DMS53 (cell line): Measurements from ENCODE around the gene ARNT2.
A peak's percentile ranks its signal among the peaks of the same experiment; 100 is the strongest.

Experiments
- DNase-seq: peaks from one replicate; lab custom pipeline; 2025; lab: John Stamatoyannopoulos, UW

ARNT2 gene

DNA sequence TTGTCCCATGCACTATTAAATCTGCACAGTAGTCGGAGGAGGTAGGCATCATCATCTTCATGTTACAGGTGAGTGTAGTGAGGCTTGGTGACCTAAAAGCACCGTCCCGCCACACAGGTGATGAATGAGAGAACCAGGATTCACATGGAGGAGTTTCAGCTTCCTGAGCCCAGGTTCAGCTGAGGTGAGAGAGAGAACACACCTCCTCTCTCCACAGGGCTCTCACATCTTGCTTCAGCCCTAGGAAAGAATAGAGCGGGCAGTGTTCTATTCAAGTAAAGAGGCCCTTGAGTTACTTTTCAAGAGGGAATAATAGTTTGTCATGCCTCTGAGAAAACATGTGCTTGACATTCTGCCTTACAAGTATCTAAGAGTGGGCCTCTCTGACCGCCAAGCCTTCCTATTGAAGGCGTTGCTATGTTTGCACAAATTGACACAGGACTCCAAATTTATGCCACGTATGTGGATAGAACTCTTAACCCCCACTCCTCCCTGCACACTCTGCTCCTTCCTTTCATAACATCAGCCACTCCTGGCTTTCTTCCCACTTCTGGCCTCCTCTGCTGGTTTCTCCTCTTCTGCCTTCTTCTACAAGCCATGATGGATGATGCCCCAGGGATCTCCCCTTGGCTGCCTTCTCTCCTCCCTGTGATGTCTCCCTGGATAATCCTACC, 152.6 kb downstream of the ARNT2 start:
- DNase-seq: peak; percentile 22

- DNase-seq: no peak
Observed at GRCh38 chr15:80557441-80558234, 153.5 kb downstream of the ARNT2 start.

- no peak for DNase-seq
Observed at GRCh38 chr15:80558631-80559319, 154.6 kb downstream of the ARNT2 start.

- DNase-seq: no peak
Observed at GRCh38 chr15:80559320-80559693, 155.1 kb downstream of the ARNT2 start.

GRCh38 chr15:80559761-80560160, 155.6 kb downstream of the ARNT2 start:
- no peak for DNase-seq

DNA sequence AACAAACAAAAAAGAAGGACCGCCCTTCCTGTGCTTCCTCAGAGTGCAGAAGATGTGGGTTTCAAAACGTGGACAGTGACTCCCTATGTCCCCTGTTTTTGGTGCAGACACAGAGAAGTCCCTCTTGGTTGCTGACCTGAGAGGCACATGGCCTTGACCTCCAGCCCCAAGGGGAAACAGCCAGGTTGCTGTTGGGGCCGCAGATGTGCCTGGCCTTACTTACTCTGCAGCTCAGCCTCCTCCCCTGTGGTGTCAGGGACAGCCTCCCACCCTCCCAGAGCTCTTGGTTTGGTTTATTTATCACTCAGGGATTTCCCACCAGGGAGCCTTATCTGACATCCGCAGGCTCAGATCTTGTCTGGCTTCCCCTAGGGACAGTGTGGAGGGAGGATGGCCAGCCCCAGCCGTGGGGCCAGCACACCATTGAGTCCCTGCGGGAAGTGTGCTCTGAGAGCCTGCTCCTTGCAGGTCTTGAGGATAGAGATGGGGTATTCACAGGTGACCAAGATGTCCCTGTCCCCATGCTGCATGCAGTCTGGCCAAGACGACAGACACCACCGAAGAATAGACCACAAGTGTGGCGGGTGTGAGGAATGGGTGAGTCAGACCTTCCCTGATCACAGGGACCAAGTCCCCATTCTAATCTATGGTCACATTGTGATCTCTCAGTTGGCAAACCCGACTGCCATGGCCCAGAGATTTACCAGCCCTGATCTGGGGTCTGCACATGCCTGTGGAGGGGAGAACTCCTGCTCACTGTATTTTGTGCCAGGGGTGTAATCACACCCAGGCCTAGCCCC, 156.6 kb downstream of the ARNT2 start:
- no peak for DNase-seq

GRCh38 chr15:80561500-80561899, 157.3 kb downstream of the ARNT2 start:
- no peak for DNase-seq

DNA sequence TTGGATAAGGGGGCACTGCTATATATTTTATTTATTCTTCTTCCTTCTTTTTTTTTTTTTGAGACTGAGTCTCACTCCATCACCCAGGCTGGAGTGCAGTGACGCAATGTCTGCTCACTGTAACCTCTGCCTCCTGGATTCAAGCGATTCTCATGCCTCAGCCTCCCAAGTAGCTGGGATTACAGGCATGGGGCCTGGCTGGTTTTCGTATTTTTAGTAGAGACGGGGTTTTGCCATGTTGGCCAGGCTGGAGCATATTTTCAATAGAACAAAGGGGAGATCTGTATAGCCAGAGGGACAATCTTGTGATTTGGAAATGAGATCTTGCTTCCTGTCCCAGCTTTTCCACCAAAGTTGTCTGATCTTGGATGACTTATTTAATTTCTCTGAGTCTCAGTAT, 157.9 kb downstream of the ARNT2 start:
- no peak for DNase-seq

DNA sequence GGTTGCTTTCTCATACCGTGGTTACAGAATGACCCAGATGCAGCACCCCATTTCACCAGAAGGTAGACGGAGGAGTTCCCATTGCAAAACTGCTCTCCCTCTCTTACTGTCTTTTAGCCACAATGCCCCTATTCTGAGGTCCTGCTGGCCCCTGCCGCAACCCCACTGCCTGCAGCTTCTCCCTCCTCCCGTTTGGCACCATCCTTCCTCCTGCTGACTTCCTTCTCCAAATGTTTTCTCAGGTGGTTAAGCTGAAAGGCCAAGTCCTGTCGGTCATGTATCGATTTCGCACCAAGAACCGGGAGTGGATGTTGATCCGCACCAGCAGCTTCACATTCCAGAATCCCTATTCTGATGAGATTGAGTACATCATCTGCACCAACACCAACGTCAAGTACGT, 158.7 kb downstream of the ARNT2 start:
- no peak for DNase-seq

DNA sequence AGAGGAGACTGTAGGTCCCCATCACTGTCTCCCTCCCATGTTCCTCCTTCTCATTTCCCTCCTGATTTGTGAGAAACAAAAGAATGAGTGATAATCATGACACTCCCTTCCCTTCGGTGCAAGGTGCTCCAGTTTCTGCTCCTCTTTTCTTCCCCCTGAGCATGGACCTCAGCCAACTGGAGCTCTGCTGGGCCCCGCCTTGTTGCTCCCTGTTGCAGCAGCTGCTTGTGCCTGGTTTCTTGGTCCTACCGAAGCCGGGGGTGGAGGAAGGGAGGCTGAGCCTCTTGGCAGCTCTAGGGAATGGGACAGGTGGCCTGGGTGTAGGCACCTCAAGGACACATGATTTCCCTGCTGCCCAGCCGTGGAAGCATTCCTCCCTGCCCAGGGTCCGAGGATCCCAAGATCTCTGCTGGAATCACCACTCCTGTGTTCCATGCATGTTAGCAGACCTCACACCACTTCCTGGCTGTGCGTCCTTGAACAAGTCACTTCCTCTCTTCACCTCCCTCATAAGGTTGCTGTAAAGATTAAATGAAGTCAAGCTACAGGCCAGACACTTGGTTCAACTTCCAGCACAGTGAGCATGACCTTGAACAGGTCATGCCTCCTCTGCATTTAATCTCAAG, 159.3 kb downstream of the ARNT2 start:
- no peak for DNase-seq

DNA sequence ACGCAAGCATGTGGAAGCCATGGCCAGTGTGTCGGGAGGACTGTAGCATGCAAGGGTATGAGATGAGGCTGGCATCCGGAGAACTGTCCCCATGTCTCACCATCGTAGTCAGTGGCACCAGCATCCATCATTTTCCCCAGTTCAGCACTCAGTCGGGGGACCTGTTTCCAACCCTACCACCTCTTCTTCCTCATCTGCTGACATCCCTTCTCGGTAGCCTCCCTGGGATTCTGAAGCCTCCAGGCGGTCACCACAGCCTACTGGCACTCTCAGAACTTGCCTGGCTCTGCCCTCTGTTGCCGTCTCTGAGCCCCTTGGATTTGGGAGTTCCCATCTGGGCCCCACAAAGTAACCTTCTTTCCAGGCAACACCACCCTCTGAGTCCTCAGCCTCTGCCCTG, 159.9 kb downstream of the ARNT2 start:
- no peak for DNase-seq

DNA sequence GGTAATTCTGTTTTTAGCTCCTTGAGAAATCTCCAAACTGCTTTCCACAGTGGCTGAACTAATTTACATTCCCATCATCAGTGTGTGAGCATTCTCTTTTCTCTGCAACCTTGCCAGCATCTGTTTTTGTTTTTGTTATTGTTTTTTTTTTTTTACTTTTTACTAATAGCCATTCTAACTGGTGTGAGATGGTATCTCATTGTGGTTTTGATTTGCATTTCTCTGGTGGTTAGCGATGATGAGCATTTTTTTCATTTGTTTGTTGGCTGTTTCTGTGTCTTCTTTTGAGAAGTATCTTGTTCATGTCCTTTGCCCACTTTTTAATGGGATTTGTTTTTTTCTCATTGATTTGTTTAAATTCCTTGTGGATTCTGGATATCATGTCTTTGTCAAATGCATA, 161.2 kb downstream of the ARNT2 start:
- DNase-seq: no peak

DNA sequence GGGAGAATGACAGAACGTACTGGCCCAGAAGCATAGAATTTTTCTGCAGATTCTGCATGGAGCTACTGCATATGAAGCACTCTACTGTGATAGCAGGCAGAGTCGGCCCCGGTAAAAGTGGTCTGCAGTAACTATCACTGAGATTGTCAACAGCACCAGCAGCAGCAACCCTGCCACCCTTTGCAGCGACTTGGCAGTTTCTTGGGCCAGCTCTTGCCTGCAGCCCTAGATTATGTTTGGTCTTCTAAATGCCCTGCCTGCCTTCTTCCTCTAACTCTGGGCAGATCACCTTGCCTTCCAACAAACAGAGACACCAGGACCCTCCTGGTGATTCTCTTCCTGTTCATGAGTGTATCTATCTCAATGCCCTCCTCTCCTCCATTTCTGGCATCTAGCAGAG, 161.8 kb downstream of the ARNT2 start:
- DNase-seq: no peak

DNA sequence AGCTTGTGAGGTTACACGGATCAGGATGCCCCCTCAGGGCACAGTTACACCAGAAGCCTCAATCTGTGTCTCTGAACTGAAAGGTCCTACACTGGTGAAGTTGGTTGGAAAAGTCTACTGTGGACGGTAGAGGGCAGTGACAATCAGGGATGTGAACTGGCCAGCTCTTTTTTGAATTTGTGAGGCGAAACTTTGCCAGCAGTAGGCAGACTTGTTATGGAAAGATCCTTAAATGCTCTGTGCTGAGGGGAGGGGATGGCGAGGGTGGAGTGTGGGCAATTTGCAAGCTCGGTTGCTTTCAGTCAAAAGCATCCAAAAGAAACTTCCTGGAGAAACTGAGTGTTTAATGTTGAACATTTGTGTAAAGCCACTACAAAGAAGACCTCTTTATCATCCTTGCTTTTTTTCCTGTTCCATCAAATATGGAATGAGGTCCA, 163.6 kb downstream of the ARNT2 start:
- peak; percentile 77 for DNase-seq

GRCh38 chr15:80568298-80568697, 164.1 kb downstream of the ARNT2 start:
- no peak for DNase-seq

DNA sequence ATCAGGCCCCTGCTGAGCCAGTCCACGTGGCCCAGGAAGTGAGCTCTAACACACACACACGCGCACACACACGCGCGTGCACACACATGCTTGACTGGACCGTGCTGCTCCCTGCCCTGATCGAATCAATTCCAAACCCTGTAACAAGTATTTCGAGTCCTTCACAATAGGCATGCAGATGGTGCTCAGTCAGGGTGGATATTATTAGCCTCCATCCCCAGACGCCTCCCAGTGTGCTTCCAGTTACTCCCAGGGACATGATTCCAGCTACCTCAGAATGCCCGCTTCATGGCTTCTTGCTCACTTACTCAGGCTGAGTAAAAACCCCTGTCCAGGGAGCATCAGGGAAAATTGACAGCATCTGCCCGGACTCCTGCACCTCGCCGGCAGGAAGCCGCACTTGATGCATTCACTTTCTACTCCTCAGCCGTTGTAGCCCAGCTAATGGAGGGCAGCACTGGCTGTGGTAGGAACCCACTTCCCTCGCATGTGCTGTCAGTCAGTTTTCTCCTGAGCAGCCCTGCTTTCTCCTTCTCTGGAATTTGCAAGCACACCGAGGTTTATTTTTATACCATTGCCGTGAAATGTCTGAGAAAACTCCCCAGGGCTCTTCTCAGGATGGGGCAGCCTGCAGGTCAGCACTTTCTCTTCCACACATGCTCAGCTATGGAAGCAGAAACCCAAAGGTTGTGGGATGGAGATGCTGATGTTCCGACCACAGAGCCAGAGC, 164.9 kb downstream of the ARNT2 start:
- DNase-seq: no peak

DNA sequence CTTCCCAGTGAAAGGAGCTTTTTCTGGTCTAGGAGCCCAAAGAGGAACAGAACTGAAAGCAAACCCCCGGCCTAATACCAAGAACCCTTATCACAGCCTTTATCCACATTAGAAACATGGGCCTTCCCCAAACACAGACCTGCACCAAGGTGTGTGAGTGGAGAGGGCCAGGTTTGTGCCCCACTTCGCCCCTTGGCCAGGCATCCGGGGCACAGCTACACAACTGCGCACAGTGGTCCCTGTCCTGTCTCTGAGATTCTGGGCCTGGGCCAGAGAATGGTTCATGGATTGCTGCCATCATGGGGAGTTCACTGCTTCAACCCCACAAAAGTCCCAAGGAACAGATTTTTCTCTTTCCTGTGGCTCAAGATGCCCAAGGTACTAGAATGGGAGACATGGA, 165.5 kb downstream of the ARNT2 start:
- no peak for DNase-seq

DNA sequence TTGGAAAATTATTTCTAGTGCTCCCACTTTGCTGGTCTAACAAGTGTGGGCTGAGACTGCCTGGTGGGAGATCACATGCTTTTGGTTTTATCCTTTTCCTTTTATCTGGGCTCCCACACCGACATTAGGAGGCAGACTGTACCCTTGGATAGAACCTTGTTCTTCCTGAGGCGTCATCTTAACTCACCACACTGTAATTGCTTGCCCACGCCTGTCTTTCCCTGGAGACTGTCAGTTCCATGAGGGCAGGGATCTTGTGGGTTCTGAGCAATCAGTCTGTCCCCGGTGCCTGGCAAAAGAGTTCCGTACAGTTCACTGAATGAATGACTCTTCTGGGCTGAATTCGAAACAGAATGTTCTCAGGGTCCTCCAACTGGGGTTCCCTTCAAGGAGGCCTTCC, 166.4 kb downstream of the ARNT2 start:
- no peak for DNase-seq

GRCh38 chr15:80572337-80572736, 168.2 kb downstream of the ARNT2 start:
- DNase-seq: no peak

DNA sequence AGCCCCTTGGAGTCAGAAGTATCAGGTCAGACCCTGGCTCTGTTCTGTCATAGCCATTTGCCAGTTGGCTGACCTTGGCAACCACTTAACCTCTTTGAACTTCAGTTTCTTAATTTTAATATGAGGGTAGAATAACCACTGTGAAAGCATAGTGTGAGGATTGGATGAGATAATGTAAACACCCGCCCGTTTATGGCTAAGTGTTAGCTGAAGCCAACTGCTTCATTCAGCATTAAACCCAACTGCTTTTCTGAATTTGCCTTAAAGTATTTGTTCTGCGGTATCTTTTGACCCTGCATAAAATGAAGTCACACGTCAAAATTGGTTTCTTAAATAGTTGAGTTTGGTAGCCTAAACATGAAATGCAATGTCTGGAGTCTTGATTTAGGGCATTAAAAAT, 169.4 kb downstream of the ARNT2 start:
- no peak for DNase-seq

DNA sequence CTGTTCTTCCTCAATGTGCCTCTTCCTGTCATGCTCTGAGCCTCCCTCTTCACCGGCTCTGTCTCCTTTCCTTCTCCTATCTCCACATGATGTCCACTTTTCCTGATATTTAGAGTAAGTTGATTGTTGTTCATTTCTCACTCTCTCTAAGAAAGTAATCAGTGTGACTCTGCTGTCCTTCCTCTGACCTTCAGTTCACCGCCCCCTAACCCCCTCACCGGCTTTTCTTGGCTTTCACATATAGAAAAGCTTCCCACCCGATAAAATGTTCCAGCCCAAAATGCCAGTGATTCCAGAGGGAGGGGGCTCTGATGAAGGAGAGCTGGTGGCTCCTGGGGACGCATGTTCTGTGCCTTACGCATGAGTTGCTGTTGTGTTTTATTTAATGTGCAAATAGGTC, 170.4 kb downstream of the ARNT2 start:
- DNase-seq: no peak
